Measurements from ENCODE around the gene SLC2A1.

- TF ChIP-seq CTCF (conservative IDR thresholded peaks at IDR 0.05) (no peak), ZFX (IDR thresholded peaks at IDR 0.05) (no peak)
These were observed 6.2 kb downstream of the SLC2A1 start for GRCh38 chr1:42952303-42953001.

Data from C4-2B (cell line).